ENCODE data around the gene MACROD1.
"Not testable (repeated sequence)": the region's sequence is repeated elsewhere in the genome, so short reads cannot be mapped to it uniquely, and the experiment has no call there.

MACROD1 gene

DNA sequence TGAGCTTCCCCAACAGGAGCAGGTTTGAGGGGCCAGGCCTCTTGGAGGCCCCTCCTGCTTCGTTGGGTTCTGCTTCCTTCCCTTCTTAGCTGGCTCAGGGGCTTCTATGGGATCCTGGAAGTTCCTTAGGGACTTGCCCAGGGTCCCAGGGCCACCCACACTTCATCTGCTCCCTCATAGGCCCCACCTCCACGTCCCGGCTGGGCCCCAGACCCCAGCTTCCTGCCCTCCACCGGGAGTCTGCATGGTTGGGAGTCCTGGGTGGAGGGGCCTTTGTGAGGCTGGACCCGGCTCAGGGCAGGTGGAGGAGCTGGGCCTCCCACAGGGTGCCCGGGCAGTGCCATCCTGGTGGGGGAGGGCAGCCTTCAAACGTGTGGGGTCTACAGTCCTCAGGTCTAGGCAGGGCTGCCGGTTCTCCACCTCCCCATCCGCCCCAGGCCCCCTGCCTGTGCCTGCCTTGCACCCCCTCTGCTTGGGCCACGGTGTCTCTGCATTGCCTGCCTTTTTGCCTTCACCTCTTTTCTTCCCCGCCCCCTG is 168.0 kb downstream of the MACROD1 start:
- no peak for DNase-seq (ENCODE audit: low spot score)

DNA sequence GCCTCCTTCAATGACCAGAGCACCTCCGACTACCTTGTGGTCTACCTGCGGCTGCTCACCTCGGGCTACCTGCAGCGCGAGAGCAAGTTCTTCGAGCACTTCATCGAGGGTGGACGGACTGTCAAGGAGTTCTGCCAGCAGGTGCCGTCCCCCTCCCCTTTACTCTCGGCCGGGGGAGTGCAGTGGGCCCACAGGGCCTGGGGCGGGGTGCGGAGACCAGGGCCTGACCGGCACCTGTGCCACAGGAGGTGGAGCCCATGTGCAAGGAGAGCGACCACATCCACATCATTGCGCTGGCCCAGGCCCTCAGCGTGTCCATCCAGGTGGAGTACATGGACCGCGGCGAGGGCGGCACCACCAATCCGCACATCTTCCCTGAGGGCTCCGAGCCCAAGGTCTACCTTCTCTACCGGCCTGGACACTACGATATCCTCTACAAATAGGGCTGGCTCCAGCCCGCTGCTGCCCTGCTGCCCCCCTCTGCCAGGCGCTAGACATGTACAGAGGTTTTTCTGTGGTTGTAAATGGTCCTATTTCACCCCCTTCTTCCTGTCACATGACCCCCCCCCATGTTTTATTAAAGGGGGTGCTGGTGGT is 168.7 kb downstream of the MACROD1 start:
- DNase-seq (ENCODE audit: low spot score) = no peak

DNA sequence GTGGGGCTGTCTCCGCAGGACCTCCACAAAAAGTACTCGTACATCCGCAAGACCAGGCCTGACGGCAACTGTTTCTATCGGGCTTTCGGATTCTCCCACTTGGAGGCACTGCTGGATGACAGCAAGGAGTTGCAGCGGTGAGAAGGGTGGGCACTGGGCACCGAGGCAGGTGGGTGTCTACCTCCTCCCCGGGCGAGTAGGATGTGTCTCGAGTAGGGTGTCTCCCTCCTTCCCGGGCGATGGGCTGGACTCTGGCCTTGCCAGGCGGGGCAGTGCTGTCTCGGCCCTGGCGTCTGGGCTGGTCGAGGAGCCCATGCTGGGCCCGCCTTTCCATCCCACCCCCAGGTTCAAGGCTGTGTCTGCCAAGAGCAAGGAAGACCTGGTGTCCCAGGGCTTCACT is 169.4 kb downstream of the MACROD1 start:
- no peak for DNase-seq (ENCODE audit: low spot score)

DNA sequence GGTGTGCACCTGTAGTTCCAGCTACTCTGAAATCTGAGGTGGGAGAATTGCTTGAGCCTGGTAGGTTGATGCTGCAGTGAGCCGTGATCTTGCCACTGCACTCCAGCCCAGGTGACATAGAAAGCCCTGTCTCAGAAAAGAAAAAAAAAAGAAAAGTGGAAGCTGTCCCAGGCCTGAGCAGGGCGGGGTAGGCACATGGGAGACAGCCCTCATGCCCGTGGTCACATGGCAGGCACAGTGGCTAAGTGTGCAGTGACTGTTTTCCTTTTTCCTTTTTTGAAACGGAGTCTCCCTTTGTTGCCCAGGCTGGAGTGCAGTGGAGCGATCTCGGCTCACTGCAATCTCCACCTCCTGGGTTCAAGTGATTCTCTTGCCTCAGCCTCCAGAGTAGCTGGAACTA is 171.9 kb downstream of the MACROD1 start:
- no peak for DNase-seq (ENCODE audit: low spot score)

DNA sequence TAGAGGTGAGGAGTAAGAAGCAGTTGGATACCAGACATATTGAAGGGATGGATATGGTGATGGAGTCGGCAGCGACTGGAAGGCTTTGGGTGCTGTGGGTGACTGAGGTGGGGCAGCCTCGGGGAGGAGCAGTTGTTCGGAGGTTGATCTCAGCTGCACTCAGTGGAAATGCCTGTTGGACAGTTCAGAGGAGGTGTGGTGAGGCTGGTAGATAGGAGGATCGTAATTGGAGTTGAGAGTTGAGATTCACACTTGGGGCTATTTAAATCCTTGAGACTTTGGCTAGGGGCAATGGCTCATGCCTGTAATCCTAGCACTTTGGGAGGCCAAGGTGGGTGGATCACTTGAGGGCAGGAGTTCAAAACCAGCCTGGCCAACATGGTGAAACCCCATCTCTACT is 172.8 kb downstream of the MACROD1 start:
- no peak for DNase-seq (ENCODE audit: low spot score)

DNA sequence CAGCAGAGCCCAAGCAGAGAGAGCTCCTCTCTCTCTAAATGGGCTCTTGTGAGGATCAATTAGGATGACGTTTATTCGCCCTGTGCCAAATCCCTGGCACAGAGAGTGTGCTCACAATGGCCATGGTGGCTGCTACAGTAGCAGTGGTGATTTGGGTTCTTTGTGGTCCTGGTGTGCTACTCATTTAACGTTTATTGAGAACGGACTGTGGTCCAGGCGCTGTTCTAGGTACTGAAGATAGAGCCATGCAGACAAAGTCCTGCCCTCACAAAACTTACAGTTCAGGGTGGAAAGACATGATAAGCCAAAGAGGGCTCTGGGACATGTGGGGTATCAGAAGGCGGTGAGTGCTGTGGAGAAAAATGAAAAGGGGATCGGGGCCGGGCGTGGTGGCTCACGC is 174.4 kb downstream of the MACROD1 start:
- no peak for DNase-seq (ENCODE audit: low spot score)

DNA sequence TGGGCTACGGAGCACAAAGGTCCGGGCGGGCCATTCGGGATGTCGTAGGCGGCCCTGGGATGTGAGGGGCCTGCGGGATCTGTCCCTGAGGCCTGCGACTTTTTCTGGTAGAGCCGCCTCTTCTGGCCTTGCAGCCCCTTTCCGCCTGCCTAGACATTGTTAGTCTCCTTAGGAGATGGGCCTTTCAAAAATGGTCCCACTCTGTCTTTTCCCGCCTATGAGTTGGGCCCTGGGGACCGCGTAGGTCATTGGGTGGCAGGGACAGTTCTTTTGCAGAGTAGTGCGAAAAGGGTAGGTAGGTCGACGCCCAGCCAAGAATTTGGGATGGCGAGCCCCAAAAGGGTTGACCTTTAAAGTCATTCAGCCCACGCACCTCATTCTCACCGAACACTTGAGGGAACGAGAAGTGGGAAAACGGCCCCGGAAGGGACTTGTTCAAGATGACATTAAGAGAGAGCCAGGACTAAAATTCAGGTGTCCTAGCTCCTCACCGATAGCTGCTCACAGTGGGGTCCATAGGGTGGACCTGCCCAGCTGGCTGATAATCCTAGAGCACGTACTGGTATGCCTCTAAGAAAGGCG is 178.9 kb downstream of the MACROD1 start:
- DNase-seq (ENCODE audit: low spot score) = no peak

DNA sequence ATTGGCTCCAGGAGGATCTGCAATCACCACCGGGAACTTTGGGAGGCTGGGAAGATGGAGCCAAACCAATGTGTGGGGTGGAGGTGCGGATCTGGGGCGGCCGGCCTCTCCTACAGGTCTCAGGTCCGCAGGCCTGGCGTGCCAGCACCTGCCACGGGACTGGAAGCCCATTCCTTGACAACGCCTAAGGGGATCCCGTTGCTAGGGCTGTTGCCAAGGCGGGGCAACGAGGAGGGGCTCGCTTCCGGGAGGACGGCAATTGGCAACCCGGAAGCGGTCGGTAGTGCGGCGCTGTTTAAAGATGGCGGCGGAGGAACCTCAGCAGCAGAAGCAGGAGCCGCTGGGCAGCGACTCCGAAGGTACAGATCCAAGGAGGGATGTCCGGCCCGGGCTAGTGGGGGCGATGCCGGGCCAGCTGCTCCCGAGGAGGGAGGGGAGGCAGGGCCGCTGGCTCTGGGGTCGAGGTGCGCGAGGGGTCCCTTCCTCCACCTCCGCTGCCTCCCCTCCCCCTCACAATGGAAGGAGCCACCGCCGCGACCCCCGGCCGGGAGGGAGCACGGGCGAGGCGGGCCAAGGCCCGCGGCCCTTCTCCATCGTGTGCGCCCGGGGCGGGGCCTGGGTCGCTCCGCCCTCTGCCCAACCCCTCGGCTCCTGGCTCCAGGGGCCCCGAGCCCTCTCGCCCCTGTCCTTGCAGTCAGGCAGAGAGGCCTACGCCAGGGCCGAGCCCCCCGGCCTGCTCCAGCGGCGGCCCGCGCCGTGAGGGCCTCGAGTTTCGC is 179.6 kb downstream of the MACROD1 start, which contains the start of gene OTUB1:
OTUB1 (plus strand) TSS at position 283 of the 776 bp plus-strand sequence; CDS start at position 302, 19 bp downstream.
- DNase-seq (ENCODE audit: low spot score) = peak; percentile 90

DNA sequence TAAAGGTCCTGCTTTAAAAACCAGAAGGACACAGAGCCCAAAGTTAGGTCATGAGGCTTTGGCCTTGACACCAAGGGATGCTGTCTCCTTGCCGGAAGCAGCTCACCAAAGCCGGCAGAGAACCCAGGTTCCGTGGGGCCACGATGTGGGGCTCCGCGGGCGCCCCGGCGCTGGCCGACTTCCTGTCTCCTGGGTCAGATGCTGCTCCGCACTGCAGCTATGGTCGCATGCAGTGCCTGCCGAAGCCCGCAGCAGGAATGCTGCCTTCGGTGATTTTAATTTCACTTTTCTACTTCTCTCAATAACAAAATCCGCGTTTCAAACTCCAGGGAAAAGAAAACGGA is 180.1 kb downstream of the MACROD1 start:
- DNase-seq (ENCODE audit: low spot score) = peak; percentile 30

DNA sequence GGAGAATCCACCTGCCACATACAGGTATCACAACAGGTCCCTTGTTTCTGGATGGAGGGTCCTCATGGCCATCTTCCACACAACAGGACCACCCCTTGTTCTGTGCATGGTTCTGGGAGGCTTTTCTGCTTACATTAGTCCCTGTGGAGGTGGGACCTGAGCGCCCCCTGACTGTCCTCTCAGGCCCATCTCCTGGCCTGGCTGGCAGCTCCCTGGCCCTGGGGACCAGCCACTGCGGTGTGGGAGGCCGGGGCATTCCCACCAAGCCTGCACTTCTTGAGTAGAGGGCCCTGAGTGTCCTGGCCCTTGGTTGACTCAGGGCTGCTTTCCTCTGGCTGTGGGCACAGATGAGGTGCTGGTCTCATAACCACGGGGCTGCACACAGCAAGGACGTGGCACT is 186.5 kb downstream of the MACROD1 start:
- no peak for DNase-seq (ENCODE audit: low spot score)

DNA sequence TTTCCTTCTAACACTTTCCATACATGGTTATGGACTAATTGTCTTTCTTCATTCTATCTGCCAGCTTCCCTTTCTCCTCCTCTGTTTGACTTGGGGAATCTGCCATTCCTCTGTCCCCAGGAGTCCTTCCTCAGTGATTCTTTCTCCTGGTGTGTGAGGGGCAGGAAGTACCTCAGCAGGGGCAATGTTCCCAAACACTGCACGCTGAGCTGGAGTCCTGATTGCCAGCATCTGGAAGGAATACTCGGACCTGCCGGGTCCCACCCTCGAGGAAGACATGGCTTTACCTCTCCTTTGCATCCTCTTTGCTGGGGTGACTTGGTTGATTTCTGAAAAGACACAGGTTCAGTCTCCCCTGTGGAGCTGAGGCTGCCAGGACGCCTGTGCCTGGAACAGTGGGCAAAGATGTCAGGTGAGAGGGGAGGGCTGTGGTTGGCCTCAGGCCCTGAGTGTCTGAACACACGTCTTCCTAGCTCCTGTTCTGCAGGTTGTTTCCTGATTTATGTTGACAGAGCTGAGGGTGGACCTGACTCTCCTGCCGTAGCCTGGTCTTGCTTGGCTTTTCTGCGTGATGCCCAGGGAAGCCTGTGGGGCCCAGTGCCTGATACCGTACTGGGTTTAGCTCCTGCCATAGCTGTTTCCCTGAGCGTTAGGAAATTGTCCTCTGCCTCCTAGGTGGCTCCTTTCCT is 187.2 kb downstream of the MACROD1 start:
- no peak for DNase-seq (ENCODE audit: low spot score)

DNA sequence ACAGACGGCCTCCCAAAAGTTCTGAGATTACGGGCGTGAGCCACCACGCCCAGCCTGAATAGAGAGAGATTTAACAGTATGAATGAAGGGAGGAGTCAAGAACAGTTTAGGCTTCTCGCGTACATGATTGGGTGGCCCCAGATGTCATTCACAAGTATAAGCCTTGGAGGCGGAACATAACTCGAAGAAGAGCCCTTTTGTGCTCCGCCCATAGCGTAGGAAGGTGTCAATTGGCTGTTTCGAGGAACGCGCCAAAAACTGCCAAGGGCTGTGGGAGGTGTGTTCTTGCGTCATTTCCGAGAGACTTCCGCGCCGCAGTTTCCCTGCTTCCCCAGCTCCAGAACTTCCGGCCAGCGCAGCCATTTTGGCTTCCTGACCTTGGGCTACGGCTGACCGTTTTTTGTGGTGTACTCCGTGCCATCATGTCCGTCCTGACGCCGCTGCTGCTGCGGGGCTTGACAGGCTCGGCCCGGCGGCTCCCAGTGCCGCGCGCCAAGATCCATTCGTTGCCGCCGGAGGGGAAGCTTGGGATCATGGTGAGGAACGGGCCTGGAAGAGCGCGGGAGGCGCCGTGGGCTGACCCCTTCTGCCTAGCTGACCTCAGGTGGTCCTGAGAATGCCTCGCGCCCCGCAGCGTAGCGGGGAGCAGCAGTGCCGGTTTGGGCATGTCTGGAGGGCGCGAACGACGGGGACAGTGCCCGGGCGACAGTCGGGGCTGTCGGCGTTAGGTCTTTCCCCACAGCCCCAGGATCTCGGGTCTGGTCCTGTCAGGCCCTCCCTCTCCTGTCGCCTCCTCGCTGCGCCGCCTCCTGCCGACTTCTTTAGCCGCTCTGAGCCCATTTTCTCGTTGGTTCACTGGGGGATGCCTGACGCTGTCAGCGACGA is 191.4 kb downstream of the MACROD1 start, which contains the start of gene COX8A:
COX8A (plus strand) TSS at position 362 of the 885 bp plus-strand sequence; CDS start at position 423, 61 bp downstream.
- DNase-seq (ENCODE audit: low spot score) = peak; percentile 100

DNA sequence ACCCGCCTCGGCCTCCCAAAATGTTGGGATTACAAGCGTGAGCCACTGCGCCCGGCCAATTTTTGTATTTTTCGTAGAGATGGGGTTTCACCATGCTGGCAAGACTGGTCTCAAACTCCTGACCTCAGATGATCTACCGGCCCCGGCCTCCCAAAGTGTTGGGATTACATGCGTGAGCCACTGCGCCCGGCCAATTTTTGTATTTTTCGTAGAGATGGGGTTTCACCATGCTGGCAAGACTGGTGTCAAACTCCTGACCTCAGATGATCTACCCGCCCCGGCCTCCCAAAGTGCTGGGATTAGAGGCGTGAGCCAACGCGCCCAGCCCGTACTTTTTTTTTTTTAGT is 192.0 kb downstream of the MACROD1 start:
- not testable (repeated sequence) for DNase-seq (ENCODE audit: low spot score)

DNA sequence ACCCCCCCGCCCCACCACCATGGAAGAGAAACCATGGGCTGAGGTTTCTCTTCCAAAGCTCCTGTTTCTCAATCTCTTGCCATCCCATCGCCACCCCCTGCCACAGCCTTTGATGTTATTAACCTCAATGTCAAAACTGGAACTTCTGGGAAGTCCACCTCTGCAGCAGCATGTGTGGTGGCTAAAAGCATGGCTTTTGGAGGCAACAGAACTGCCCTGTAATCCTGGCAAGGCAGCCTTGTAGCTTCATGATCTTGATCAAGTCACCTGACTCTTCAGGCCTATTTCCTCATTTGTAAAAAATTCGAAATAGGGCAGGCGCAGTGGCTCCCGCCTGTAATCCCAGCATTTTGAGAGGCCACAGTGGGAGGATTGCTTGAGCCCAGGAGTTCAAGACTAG is 195.0 kb downstream of the MACROD1 start:
- no peak for DNase-seq (ENCODE audit: low spot score)

DNA sequence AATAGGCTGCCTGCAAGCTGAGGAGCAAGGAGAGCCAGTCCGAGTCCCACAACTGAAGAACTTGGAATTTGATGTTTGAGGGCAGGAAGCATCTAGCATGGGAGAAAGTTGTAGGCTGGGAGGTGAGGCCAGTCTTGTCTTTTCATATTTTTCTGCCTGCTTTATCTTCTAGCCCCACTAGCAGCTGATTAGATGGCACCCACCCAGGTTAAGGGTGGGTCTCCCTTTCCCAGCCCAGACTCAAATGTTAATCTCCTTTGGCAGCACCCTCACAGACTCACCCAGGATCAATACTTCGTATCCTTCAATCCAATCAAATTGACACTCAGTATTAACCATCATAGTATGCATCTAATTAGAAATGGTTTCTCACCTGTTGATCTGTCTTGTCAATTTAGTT is 196.5 kb downstream of the MACROD1 start:
- no peak for DNase-seq (ENCODE audit: low spot score)

DNA sequence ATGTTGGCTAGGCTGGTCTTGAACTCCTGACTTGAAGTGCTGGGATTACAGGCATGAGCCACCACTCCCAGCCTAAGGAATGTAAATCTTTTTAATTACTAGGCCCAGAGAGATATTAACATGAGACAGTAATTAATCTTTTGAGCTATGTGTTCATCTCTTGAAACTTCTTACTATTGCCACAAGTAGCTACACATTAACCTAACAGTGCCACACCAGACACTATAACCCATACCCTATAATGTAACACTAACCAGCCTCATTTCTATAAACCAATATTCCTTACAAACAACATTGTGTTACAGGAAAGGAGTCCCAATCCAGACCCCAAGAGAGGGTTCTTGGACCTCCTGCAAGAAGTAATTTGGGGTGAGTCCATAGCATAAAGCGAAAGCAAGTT is 199.5 kb downstream of the MACROD1 start:
- no peak for DNase-seq (ENCODE audit: low spot score)

DNA sequence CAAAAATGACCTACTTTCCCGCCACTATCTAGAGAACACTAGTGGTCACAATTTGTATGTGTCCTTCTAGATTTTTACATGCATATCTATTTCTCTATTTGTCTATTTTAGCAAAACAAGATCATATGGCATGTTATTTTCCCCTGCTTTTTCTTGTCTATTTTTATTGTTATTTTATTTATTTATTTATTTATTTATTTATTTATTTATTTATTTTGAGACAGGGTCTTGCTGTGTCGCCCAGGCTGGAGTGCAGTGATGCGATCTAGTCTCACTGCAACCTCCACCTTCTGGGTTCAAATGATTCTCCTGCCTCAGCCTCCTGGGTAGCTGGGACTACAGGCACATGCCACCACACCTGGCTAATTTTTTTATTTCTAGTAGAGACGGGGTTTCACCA is 202.0 kb downstream of the MACROD1 start:
- not testable (repeated sequence) for DNase-seq (ENCODE audit: low spot score)

DNA sequence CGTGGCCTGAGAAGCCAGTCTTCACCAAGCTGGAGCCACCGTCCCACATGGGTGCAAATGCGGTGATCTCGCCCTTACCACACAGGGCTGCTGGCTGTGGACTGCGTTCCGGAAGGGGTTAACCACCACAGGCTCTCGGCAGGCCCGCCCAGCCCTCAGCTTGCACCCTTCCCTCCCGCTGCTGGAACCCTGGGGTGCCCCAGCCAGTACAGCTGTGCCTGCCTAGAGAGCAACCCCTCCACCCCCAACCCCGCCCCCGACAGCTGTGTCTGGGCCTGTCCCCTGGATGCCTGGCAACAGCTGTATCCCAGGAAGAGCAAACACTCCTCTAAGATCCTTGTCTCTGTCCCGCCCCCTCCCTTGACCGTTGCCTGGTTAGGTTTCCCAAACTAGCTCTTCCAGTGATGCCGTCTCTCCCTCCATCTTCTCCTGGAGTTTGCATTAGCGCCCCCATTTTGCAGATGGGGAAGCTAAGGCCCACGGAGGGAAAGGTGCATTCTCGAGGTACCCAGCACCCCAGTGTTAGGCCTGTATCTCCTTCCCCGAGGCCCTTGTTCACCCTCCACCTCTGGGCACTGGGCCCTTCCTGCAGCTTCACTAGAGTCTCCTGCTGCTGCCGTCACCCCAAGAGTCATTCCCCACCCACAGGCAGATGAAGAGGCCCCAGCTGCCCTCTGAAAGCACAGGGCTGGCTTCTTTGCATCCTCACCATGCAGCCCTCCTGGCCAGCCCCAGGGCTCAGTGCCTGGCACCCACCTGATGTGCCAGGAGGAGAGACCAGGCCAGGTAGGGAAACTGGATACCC is 204.1 kb downstream of the MACROD1 start:
- no peak for DNase-seq (ENCODE audit: low spot score)

DNA sequence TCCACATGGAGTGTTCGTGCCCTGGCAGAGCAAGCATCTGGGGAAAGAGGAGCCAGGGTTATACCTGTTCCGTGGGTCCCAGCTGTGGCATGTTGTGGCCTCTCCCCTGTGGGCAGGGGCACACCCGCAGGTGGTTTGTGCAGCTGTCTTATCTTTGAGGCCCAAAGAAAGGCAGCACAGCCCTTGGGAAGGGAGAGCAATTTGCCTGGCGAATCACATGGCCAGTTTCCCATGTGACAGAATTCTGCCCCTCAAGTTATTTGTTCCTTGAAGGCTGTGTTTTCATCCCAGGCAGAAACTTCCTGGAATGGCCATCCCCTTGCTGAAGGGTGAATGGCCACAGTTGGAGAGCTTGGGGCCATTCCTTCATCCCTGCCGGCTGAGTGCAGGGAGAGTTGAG is 207.9 kb downstream of the MACROD1 start:
- no peak for DNase-seq (ENCODE audit: low spot score)

DNA sequence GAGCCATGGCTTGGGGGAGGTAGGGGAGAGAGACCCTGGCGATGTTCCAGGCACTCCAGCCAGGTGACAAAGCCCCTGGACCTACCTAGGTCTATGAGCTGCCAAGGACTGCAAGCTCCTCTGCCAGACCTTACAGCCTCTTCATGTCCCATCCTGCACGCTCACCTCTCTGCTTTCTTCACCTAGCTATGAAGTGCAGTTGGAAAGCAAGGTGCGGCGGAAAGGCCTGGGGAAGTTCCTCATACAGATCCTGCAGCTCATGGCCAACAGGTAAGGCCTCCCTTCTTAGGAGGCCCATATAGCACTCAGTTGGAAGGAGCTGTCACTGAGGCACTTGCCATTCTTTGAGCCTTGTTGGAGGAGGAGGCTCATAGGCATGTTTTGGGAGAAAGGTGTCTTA is 213.3 kb downstream of the MACROD1 start:
- no peak for DNase-seq (ENCODE audit: low spot score)

Data from kidney capillary endothelial cell (primary cell).